ENCODE results near the gene CACNA1B. TPM values are rescaled to one million over a fixed set of nuclear protein-coding genes. Genes with fewer than 3 reads are reported as not detected.

CACNA1B gene
- total and polyA plus RNA-seq, 2 of the 4 experiments (the other 2 are of a cell fraction): 0.02 TPM; not detected in 1

GRCh38 chr9:137951107-137951506, 73.5 kb downstream of the CACNA1B start:
- H3K4ac ChIP-seq (ENCODE audit: low read depth, low read length): no peak overlapping the region
- H3K9me3 ChIP-seq (ENCODE audit: control insufficient read depth, insufficient read depth, low read length): peaks cover 69% of the 10 kb centered on the region
- no peaks in the 10 kb centered on the region for H4K20me1 ChIP-seq (ENCODE audit: insufficient read depth, low read length)
- DNase-seq (no peak), ATAC-seq (ENCODE audit: low read depth) (no peak)
- H3K27me3 ChIP-seq (ENCODE audit: control insufficient read depth, insufficient read depth, low read length): no peaks in the 10 kb centered on the region
- H2BK15ac ChIP-seq (ENCODE audit: low read depth, low read length): no peak overlapping the region
- intact Hi-C loops (cut with micrococcal nuclease) (no loop called here), in situ Hi-C loops (cut with MboI; ENCODE audit: low sequenced_read_pairs) (no loop called here), dilution Hi-C loops (cut with HindIII; ENCODE audit: low sequenced_read_pairs, unreplicated experiment) (no loop called here)
- no peak overlapping the region for H4K5ac ChIP-seq (ENCODE audit: low read depth, low read length)
- H3K4me3 ChIP-seq (ENCODE audit: insufficient read depth, low read depth, low read length): no peak overlapping the region
- ChIA-PET CTCF (no interaction called here), POLR2A (ENCODE audit: unreplicated experiment) (no interaction called here)
- H3K4me2 ChIP-seq (ENCODE audit: low read depth, low read length): no peak overlapping the region
- no peak overlapping the region for H2BK120ac ChIP-seq (ENCODE audit: low read depth, low read length)
- H3K27ac ChIP-seq (ENCODE audit: insufficient read depth, low read length): no peak overlapping the region
- H3K36me3 ChIP-seq (ENCODE audit: control insufficient read depth, insufficient read depth, low read length): no peaks in the 10 kb centered on the region
- H3K23ac ChIP-seq (ENCODE audit: low read depth, low read length): no peak overlapping the region
- no peak overlapping the region for H4K91ac ChIP-seq (ENCODE audit: insufficient read depth, low read depth, low read length)
- 32% methylated on average over 4 of the region's 8 CpGs; no CpG with 5 or more reads in 1 of the 2 experiments for WGBS, 2 experiments (ENCODE audit: extremely low coverage in 2 of 2, insufficient read length in 1 of 2)
- H2BK5ac ChIP-seq (ENCODE audit: low read depth, low read length, poor library complexity, severe bottlenecking): no peak overlapping the region
- no peak overlapping the region for H2BK20ac ChIP-seq (ENCODE audit: low read depth, low read length)
- H2AK5ac ChIP-seq (ENCODE audit: low read depth, low read length): no peak overlapping the region
- no peak overlapping the region for H2AK9ac ChIP-seq (replicated peaks; ENCODE audit: low read depth, low read length, poor library complexity)
- H4K8ac ChIP-seq (ENCODE audit: low read depth in 2 of 2, low read length in 2 of 2): no peak overlapping the region
- no peaks in the 10 kb centered on the region for H3K79me1 ChIP-seq (ENCODE audit: low read depth in 1 of 2, low read length in 2 of 2)
- TF ChIP-seq CHD1 (IDR thresholded peaks at IDR 0.05; ENCODE audit: low read depth, low read length) (no peak), USF2 (IDR thresholded peaks at IDR 0.05; ENCODE audit: low read depth, low read length) (no peak), MAFK (IDR thresholded peaks at IDR 0.05; ENCODE audit: low read depth, low read length) (no peak), RFX5 (IDR thresholded peaks at IDR 0.05; ENCODE audit: low read depth, low read length) (no peak), BHLHE40 (IDR thresholded peaks at IDR 0.05; ENCODE audit: low read depth, low read length) (no peak), RCOR1 (IDR thresholded peaks at IDR 0.05; ENCODE audit: insufficient replicate concordance, low read length) (no peak), POLR2A (IDR thresholded peaks at IDR 0.05; ENCODE audit: low read depth, low read length) (no peak), RAD21 (IDR thresholded peaks at IDR 0.05; ENCODE audit: low read length) (no peak), MAZ (IDR thresholded peaks at IDR 0.05; ENCODE audit: borderline replicate concordance, low read depth, low read length) (no peak), FOS (IDR thresholded peaks at IDR 0.05; ENCODE audit: low read depth, low read length) (no peak), SMC3 (IDR thresholded peaks at IDR 0.05; ENCODE audit: low read depth, low read length) (no peak), CEBPB (IDR thresholded peaks at IDR 0.05; ENCODE audit: low read depth, low read length) (no peak), MXI1 (IDR thresholded peaks at IDR 0.05; ENCODE audit: borderline replicate concordance, low read depth, low read length) (no peak)
- H3K14ac ChIP-seq (replicated peaks; ENCODE audit: low read depth, low read length): no peak overlapping the region
- no peak overlapping the region for H2AFZ ChIP-seq (replicated peaks; ENCODE audit: low read length, poor library complexity)
- H3K18ac ChIP-seq (ENCODE audit: low read depth, low read length): no peak overlapping the region
- H3K9ac ChIP-seq (ENCODE audit: low read depth, low read length): no peak overlapping the region
- H3K56ac ChIP-seq (ENCODE audit: extremely low read depth, insufficient read depth, low read length): no peak overlapping the region
- H3K9me1 ChIP-seq (ENCODE audit: insufficient read depth, low read length): no peaks in the 10 kb centered on the region
- BruUV-seq (replicated peaks): no TSS peak
- H3K4me1 ChIP-seq (ENCODE audit: control insufficient read depth, insufficient read depth, low read length): no peaks in the 10 kb centered on the region

All from IMR-90 (cell line).